Panc1 (cell line): ENCODE measurements around the gene IGF1R. TPM values are rescaled to one million over a fixed set of nuclear protein-coding genes. Genes with fewer than 3 reads are reported as not detected.

ENCODE experiments used
- ATAC-seq: fragments of 200-7000 bp; cut with Tn5 transposase; 2 replicates; pipeline ENCODE4 v1.9.1; 2020; ENCODE audit warnings: mild to moderate bottlenecking, moderate library complexity
- BruUV-seq: library from RNA; stranded (reverse); fragments of 400-500 nt; replicated peaks from 2 replicates; lab custom pipeline; 2021; lab: Mats Ljungman, UMichigan
- CTCF ChIA-PET: fragments of 300-600 bp; sonication (Branson Sonifier 250); formaldehyde crosslinking; loops from one replicate; lab custom pipeline; 2022; ENCODE audit warnings: antibody characterized with exemption; lab: Charles Lee
- POLR2A ChIA-PET: fragments of 300-600 bp; sonication (Branson Sonifier 250); formaldehyde crosslinking; loops from one replicate; lab custom pipeline; 2022; ENCODE audit warnings: antibody characterized with exemption; lab: Charles Lee
- DNase-seq: peaks from one replicate; pipeline ENCODE4 v3.0.0-alpha.2; 2010; ENCODE audit warnings: low read depth, low spot score
- H3K27ac ChIP-seq: 2 replicates; pipeline ENCODE4 v1.5.1; 2011; ENCODE audit warnings: mild to moderate bottlenecking, low read length, inconsistent platforms
- H3K27me3 ChIP-seq: fragments of 200-500 bp; sonication (Bioruptor generic); 2 replicates; pipeline ENCODE4 v1.6.0; 2014; ENCODE audit warnings: low read length, inconsistent platforms; ENCODE audit not compliant: control insufficient read depth, insufficient read depth
- H3K36me3 ChIP-seq: fragments of 200-500 bp; sonication (Bioruptor generic); 2 replicates; pipeline ENCODE4 v1.5.1; 2014; ENCODE audit warnings: inconsistent platforms, mild to moderate bottlenecking, low read length, moderate library complexity; ENCODE audit not compliant: control insufficient read depth, insufficient read depth
- H3K4me1 ChIP-seq: 2 replicates; pipeline ENCODE4 v1.5.1; 2011; ENCODE audit warnings: inconsistent platforms, mild to moderate bottlenecking, low read length, moderate library complexity; ENCODE audit not compliant: control insufficient read depth, insufficient read depth
- H3K4me3 ChIP-seq, 2 experiments: 2 replicates each; pipeline ENCODE4 v1.5.1; 2011 to 2012; ENCODE audit warnings: low read depth in 2 of 2, low read length in 2 of 2, mild to moderate bottlenecking in 2 of 2, inconsistent platforms in 1 of 2, moderate library complexity in 1 of 2
- H3K9me3 ChIP-seq: fragments of 200-500 bp; sonication (Bioruptor generic); 2 replicates; pipeline ENCODE4 v1.5.1; 2014; ENCODE audit warnings: low read depth, mild to moderate bottlenecking, inconsistent platforms, low read length, moderate library complexity; ENCODE audit not compliant: control insufficient read depth, insufficient read depth
- CTCF ChIP-seq: fragments of 450-650 bp; IDR thresholded peaks from 2 replicates; pipeline ENCODE4 v1.5.1; 2017; ENCODE audit warnings: mild to moderate bottlenecking
- POLR2AphosphoS5 ChIP-seq: IDR thresholded peaks from 2 replicates; pipeline ENCODE4 v1.6.1; 2012; ENCODE audit warnings: mild to moderate bottlenecking, low read depth, low read length, moderate library complexity
- SIN3A ChIP-seq: IDR thresholded peaks from 2 replicates; pipeline ENCODE4 v1.6.1; 2012; ENCODE audit warnings: low read depth, mild to moderate bottlenecking, low read length, moderate library complexity, borderline replicate concordance; ENCODE audit not compliant: insufficient read depth
- TCF7L2 ChIP-seq: IDR thresholded peaks from 2 replicates; pipeline ENCODE4 v1.6.1; 2011; ENCODE audit warnings: mild to moderate bottlenecking, low read depth, low read length, inconsistent platforms
- in situ Hi-C: cut with HindIII; loops from 2 replicates; pipeline ENCODE4 v1.10.0; 2016; ENCODE audit warnings: low sequenced_read_pairs, low pct_unique_long_range_greater_than_20kb
- intact Hi-C: fragments of 100-400 bp; cut with micrococcal nuclease; formaldehyde crosslinking; loops from one replicate; pipeline ENCODE4 v1.10.0; 2022; ENCODE audit not compliant: unreplicated experiment
- total RNA-seq: library from RNA; stranded (reverse); gene quantifications from one replicate; pipeline ENCODE4 v1.2.1, GENCODE V29; 2021; ENCODE audit not compliant: unreplicated experiment
- TF ChIP-seq, protein P1 (sequence below), 2 experiments: IDR thresholded peaks; 2 replicates each; pipeline ENCODE4 v1.6.1; 2011 to 2012; ENCODE audit warnings: low read depth in 2 of 2, control low read depth in 1 of 2, low read length in 1 of 2, mild to moderate bottlenecking in 1 of 2, moderate library complexity in 1 of 2; ENCODE audit not compliant: insufficient read depth in 1 of 2

The IGF1R gene
- total RNA-seq, 1 experiment from 2014 or later = 77.1 TPM

DNA sequence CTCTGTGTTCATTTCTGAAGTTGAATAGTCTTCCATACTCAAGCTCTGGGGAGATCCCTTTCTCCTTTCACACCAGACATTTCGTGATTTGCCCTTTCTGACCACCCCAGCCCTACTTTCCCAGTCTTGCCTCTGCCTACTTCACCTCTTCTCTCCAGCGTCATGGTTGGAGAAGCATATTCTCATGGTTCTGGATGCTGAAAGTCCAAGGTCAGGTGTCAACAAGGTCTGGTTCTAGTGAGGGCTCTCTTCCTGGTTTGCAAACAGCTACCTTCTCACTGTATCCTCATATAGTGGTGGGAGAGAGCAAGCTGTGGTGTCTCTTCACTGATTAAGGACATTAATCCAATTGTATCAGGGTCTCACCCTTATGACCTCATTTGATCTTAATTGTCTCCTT is 169.4 kb downstream of the IGF1R start:
- no peak overlapping the region for H3K4me3 ChIP-seq
- H3K36me3 ChIP-seq = no peaks in the 10 kb centered on the region
- ChIA-PET POLR2A (no interaction called here), CTCF (no interaction called here)
- no TSS peak for BruUV-seq
- H3K4me1 ChIP-seq = peaks cover 4% of the 10 kb centered on the region; the same call in 1 of the 2 replicates
- peak overlapping the region; percentile 30; the same call in 1 of the 2 replicates for H3K27ac ChIP-seq
- no peaks in the 10 kb centered on the region for H3K27me3 ChIP-seq
- ATAC-seq (no peak), DNase-seq (no peak)
- H3K9me3 ChIP-seq = no peaks in the 10 kb centered on the region; the same call in 1 of the 2 replicates
- TF ChIP-seq CTCF = no peak
- intact Hi-C loops (no loop called here), in situ Hi-C loops (no loop called here)

DNA sequence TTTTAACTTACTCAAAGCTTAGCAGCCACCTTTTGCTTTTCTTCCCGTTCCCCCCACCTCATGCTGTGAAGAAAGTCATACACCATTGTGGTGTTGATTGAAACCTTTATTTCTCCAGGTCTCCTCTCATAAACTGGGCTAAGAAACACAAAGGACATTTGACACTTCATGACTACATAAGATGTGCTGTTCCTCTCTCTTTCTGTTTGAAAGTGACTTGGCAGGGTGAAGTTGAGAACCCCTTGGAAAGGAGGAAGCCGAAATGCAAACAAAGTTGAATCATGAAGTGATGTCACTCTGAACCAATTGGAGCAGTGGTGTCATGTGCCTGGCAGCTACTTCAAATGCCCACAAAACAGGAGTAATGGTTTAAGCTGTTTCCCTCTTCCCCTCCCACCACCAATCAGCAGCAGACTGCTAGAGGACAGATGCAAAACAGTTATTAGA is 174.7 kb downstream of the IGF1R start:
- Histone ChIP-seq H3K36me3 (no peaks in the 10 kb centered on the region), H3K4me1 (peaks cover 5% of the 10 kb centered on the region), H3K9me3 (peaks cover 15% of the 10 kb centered on the region; the same call in 1 of the 2 replicates), H3K27me3 (no peaks in the 10 kb centered on the region), H3K27ac (no peak overlapping the region), H3K4me3 (no peak overlapping the region)
- ATAC-seq (peak; percentile 31; the same call in 1 of the 2 replicates), DNase-seq (no peak)
- TF ChIP-seq, protein P1, sequence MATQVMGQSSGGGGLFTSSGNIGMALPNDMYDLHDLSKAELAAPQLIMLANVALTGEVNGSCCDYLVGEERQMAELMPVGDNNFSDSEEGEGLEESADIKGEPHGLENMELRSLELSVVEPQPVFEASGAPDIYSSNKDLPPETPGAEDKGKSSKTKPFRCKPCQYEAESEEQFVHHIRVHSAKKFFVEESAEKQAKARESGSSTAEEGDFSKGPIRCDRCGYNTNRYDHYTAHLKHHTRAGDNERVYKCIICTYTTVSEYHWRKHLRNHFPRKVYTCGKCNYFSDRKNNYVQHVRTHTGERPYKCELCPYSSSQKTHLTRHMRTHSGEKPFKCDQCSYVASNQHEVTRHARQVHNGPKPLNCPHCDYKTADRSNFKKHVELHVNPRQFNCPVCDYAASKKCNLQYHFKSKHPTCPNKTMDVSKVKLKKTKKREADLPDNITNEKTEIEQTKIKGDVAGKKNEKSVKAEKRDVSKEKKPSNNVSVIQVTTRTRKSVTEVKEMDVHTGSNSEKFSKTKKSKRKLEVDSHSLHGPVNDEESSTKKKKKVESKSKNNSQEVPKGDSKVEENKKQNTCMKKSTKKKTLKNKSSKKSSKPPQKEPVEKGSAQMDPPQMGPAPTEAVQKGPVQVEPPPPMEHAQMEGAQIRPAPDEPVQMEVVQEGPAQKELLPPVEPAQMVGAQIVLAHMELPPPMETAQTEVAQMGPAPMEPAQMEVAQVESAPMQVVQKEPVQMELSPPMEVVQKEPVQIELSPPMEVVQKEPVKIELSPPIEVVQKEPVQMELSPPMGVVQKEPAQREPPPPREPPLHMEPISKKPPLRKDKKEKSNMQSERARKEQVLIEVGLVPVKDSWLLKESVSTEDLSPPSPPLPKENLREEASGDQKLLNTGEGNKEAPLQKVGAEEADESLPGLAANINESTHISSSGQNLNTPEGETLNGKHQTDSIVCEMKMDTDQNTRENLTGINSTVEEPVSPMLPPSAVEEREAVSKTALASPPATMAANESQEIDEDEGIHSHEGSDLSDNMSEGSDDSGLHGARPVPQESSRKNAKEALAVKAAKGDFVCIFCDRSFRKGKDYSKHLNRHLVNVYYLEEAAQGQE (IDR thresholded peaks at IDR 0.05; ENCODE audit: insufficient read depth in 1 of 2, low read depth in 2 of 2, low read length in 1 of 2) = no peak
- no peak for TF ChIP-seq POLR2AphosphoS5
- TF ChIP-seq TCF7L2 = no peak
- no peak for TF ChIP-seq CTCF
- no peak for TF ChIP-seq SIN3A
- BruUV-seq = no TSS peak
- in situ Hi-C loops = no loop called here
- POLR2A ChIA-PET = interaction anchor here (0.9 kb wide), 1 partner anchor 72 kb away, joined by 3 read pairs; no protein-coding TSS in a partner anchor
- CTCF ChIA-PET = no interaction called here
- intact Hi-C loops = no loop called here
